HG02588 (cell line): ENCODE measurements around the gene AGRP.

ENCODE experiments used
- ATAC-seq: cut with Tn5 transposase; IDR thresholded peaks from one replicate; pipeline ENCODE4 v1.9.1; 2021; ENCODE audit warnings: mild to moderate bottlenecking, moderate library complexity; ENCODE audit not compliant: unreplicated experiment

Gene AGRP

DNA sequence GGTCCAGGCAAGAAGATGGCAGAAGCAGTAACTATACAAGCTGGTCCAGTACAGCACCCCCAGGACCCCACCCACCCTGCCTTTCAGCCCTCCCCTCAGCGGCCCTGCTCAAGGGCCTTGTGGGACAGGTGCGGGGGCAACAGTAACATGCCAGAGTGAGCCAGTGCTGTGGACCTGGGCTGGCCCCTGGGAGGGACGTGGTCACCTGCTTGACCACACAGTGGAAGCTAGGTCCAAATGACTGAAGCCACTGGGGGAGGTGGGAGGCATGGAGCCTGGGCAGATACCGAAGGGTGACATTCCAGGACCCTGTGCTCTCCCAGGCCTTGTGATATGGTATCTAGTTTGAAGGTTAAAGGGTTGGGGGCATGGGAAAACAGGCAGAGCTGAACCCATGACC, 19.7 kb downstream of the AGRP start:
- no peak for ATAC-seq

DNA sequence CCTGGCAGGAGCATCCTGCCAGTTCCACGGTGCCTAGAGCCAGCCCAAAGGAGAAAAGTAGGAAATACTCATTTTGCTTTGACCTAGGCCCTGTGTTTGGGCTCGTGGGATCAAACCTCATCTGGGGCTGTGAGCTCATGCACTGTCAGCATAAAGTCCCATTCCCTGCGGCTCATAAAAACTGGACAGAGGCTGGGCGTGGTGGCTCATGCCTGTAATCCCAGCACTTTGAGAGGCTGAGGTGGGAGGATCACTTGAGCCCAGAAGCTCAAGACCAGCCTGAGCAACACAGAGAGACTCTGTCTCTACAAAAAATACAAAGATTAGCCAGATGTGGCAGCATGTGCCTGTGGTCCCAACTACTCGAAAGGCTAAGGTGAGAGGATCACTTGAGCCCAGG, 20.3 kb downstream of the AGRP start:
- no peak for ATAC-seq

DNA sequence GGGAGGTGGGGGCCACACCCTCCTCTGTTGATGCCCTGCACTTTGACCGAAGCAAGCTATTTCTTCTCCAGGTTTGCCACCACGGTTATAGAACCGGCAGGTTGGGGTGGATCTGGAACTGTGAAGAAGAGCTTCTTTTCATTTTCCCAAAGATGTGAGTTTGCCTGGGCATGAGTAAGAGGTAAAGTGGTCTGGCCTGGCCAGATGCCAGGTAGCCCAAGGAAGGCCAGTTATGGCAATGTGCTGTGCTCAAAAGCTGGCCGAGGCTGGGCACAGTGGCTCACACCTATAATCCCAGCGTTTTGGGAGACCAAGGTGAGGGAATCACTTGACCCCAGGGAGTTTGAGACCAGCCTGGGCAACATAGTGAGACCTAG, 21.1 kb downstream of the AGRP start:
- ATAC-seq, result no peak

GRCh38 chr16:67461600-67462278, 21.6 kb downstream of the AGRP start:
- no peak for ATAC-seq

DNA sequence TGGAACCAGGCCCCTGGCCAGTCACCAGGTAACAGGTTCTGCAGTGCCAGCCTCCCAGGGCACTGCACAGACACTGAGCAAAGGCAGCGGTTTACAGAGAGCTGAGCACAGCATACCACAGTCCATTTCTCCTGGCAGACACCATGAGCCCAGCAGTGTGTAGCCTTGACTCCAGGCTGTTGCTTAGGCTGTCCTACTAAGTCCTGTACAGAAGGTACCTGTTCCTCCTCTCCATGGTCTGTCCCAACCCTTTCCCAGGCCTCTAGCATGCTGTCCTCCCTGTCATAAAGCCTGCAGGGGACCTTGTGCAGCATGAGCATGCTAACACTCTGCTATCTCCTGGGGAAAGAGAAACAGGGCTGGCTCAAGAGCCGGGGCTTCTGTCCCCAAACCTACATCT, 22.4 kb downstream of the AGRP start:
- no peak for ATAC-seq

DNA sequence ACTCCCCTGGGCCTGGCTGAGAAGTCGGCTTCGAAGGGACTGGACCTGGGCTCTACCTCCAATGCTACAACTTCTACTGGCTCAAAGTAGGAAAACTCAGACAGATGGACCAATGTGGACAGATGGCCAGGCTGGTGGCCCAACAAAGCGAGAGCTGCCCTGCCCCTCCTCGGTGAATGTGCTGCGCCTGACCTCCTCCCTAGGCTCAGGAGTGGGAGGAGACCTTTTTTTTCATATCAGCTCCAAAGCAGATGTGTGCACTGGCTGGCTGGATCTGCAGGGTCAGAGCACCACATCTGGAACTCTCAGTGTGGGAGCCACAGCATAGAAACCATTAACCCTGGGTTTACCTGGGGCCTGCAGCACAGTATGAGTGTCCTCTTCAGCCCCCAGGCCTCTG, 23.2 kb downstream of the AGRP start:
- ATAC-seq, result no peak

DNA sequence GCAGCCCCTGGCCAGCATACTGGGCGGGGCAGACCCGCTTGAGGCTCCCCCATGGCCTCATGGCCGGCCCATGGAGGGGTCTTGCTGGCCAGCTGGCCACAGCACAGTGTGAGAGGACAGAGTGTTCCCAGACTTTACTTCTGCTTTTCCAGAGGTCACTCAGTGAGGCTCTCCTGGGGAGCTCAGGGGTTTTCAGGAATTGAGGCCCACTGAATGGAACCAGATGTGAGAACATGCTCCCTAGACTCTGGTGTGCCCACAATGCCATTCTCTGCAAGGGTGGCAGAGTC, 23.5 kb downstream of the AGRP start:
- no peak for ATAC-seq

DNA sequence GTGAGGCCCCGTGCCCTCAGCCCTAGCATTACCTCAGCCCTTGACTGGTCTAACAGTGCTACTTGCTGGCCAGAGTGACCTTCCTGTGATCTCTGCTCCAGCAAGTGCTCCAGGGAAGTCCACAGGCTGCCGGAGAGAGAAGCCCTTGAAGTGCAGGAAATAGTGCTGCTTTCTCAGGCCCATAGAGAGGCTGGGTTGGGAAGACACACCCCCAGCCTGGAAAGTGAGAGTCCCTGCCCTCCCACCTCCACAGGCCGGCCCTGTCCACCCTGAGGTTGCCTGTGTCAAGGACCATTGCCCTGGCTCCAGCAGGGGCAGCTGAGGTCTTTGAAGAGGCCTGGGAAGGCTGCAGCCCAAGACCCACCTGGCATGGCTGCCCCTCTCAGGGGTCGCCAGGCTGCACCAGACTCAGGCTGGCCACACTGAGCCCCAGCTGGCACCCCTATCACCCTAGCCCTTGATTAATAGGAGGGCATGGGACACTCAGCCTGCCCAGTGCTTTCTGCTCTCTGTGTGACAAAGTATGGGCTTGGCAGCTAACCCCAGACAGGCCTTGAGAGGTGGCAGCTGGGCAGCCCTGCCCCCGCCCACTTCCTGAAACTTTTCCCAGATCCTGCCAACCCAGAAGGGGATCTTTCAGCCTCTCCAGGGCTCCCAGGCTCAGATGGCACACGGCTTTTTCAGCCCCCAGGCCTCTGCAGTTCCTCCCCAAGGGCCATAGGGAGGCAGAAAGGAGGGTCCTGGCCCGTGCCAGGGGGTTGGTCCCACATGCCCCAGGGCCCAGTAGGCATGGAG, 24.1 kb downstream of the AGRP start:
- ATAC-seq, result no peak

DNA sequence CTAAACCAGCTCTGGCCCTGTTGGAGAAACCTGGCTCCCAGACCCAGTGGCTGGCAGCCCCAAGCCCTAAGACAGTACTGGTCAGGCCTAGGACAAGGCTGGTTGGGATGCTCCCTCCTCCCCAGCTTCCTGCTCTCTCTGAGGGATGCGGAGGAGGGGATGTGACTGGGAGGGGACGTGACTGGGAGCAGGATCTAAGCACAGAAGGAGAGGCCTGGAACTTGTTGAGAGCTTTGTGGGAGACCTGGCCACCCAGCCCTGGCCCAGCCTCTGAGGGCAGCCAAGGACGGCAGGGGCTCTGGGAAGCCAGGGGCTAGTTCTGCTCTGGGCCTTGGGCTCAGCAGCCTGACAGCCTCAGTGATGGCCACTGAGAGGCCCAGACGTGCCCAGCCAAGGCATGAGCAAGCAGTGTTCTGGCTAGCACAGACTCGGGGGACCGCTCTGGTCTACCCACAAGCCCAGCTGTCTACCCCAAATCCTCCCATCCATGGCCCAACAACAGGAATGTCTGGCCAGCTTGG, 25.2 kb downstream of the AGRP start:
- no peak for ATAC-seq

DNA sequence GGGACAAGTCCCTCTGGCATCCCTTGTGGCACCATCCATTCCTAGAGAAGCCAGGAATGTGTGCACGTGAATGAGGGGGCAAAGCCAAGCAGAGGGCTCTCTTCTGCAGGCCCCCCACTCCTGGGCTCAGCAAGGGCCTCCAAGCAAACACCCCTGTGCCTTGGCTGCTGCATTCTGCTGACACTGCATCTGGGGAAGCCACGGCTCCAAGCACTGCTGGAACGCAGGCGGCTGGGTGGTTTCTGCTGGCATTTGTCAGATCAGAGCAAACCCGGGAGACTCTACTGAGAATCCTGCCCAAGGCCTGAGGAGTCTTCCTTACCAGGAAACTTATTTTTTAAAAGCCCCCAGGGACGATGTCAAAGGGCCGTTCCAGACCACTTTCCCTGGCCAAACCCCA, 25.7 kb downstream of the AGRP start:
- ATAC-seq, result no peak

GRCh38 chr16:67456391-67457081, 26.8 kb downstream of the AGRP start:
- ATAC-seq, result no peak

GRCh38 chr16:67454852-67455251, 28.5 kb downstream of the AGRP start:
- no peak for ATAC-seq

DNA sequence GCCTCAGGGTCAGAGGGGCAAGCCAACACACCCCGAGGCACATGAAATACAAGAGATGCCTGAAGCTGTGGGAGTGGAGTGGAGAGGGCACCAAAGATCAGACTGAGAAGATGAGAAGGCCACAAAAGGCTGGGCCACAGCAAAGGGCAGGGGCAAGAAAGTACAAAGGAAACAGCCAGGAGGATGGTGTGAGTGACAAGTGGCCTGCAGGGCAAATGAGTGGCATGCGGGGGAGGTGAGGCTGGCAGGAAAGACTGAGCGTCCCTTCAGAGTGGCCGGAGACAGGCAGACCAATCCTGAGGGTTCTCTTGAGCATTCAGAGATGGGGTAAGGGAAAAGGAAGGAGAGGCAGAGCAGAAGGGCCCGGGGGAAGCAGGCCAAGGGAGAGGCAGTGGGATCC, 29.2 kb downstream of the AGRP start:
- no peak for ATAC-seq

- ATAC-seq, result no peak
These were observed 31.5 kb downstream of the AGRP start for GRCh38 chr16:67451704-67452435.

DNA sequence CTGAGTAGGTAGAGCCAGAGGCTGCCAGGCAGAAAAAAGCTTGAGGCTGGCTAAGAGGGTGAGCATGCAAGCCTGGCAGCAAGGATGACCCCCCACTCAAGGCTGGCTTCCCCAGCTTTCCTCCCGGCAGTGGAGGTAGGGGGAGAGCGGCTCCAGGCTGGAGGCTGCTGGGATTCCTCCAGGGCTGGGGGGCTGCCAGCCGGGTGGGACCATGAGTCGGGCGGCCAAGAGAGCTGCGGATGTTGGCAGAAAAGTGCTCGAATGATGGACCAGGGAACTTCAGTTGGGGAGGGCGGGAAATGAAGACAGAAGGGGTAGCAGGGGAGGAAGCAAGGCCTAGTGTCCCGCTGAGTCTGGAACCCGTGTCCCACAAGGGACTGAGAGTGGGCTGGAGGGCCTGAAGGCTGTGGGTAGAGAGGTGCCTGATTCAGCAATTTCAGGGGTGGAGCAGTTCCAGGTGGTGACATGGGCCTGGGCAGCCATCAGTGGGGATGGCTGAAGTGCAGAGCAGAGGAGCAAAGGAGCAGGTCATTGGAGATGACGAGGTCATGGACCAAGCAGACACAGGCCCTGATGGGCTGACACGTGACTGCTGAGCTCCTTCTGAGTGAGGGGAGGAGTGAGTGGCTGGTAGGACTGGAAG, 32.2 kb downstream of the AGRP start:
- ATAC-seq, result no peak

DNA sequence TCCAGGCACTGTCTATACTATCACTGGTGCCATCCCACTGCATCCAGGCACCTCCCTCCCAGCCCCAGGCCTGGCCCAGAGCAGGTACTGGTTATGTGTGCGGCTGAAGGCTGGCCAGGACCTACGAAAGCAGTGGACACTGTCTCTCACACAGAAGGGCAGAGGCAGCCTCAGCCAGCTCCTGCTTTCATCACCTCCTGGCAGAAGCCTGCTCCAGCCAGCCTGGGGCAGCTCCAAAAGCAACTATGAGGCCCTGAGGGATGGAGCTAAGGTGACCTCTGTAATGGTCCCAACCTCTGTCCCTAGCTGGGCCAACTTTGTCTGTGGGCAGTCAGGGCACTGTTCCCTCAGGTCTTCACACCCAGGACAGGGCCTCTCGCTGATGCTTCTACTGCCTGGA, 33.6 kb downstream of the AGRP start:
- ATAC-seq, result no peak

DNA sequence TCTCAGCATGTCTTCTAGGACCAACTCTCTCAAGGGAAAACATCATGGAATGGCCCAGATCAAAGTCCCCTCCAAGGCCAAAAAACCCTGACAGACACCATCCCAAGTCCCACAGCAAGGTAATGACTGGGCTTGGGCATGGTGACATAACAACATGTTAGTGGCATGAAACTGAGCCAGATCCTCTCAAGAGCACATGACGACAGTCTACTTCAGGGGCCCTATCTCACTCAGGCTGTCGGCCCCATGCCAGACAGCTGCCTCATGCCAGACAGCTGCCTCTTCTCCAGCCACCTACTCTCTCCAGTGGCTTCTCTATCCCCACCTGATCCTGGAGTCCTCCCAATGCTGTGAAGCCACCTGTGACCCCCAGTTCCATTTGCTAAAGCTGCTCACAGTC, 34.0 kb downstream of the AGRP start:
- ATAC-seq, result no peak

GRCh38 chr16:67448580-67448979, 34.8 kb downstream of the AGRP start:
- no peak for ATAC-seq

DNA sequence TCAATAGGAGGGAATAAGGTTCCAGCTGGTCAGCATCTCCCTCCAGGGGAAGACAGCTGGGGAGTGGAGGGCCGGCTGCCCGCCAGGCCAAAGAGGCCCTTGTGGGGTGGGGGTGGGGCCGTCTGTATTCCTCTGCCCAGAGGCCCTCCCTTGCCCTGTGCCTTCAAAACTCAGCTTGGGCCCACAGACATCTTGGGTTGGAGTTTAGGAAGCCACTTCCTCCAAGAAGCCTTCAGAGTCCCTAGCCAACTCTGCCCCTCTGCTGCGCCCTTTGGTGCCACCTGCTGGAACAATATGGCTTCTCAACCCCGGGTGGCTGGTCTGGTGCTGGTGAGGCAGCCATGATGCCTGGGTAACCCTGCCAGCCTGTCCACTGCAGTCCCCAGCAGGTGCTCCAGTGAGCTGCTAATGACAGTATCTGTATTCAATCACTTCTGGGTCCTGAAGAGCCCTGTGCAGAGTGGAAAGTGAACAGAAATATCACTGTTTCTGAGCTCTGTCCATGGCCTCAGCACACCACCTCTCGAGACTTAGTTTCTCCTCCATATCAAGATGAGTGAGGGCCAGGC, 35.8 kb downstream of the AGRP start:
- no peak for ATAC-seq

DNA sequence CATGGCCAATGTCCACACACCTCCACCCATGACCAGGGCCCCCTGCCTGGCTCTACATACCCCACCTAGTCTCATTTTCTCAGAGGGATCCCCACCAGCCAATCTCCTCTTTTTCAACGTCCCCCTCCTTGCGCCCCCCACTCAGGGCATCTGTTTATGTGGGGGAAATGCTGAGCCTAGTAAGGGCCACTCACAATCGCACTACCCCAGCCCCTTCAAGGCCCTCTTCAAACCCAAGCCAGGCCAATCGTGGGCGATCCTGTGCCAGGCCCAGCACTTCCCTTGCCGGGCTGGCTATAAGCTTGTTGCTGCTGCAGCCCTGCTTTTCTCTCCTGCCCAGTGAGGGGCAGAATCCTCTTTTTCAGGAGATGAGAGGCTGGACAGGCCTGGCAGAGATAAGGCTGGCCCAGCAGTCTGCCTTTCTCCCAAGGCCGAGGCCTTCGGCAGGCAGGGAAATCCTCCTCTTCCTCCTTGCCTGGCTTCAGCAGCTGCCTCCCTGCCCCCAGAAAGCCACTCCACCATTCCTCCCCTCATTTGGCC, 36.3 kb downstream of the AGRP start:
- no peak for ATAC-seq
